ENCODE data around the gene TNIP1.

Gene TNIP1

GRCh38 chr5:151077967-151078366, 2.9 kb downstream of the TNIP1 start:
- peaks cover 74% of the 10 kb centered on the region for H4K20me1 ChIP-seq
- no peak overlapping the region for H3K27ac ChIP-seq
- peaks cover 4% of the 10 kb centered on the region; the same call in 1 of the 2 replicates for H3K9me3 ChIP-seq
- peak overlapping the region; percentile 87; the same call in 1 of the 2 replicates for H3K4me2 ChIP-seq
- H3K4me1 ChIP-seq, result peaks cover 59% of the 10 kb centered on the region
- TF ChIP-seq Cebpa-rat (IDR thresholded peaks at IDR 0.05), result no peak
- no peaks in the 10 kb centered on the region for H3K27me3 ChIP-seq
- no peak overlapping the region for H3K9ac ChIP-seq
- H3K4me3 ChIP-seq, result no peak overlapping the region
- H3K36me3 ChIP-seq, result peaks cover 58% of the 10 kb centered on the region

GRCh38 chr5:151077419-151077818, 3.4 kb downstream of the TNIP1 start:
- Histone ChIP-seq H3K27ac (no peak overlapping the region), H3K4me1 (peaks cover 54% of the 10 kb centered on the region), H3K9ac (no peak overlapping the region), H3K27me3 (no peaks in the 10 kb centered on the region), H3K36me3 (peaks cover 61% of the 10 kb centered on the region), H3K4me3 (no peak overlapping the region), H4K20me1 (peaks cover 80% of the 10 kb centered on the region), H3K4me2 (no peak overlapping the region; the same call in 1 of the 2 replicates), H3K9me3 (peaks cover 4% of the 10 kb centered on the region; the same call in 1 of the 2 replicates)
- TF ChIP-seq Cebpa-rat (IDR thresholded peaks at IDR 0.05), result no peak

- Histone ChIP-seq H3K27me3 (no peaks in the 10 kb centered on the region), H3K36me3 (peaks cover 68% of the 10 kb centered on the region), H3K27ac (peak overlapping the region; percentile 31; the same call in 1 of the 2 replicates), H4K20me1 (peaks cover 88% of the 10 kb centered on the region), H3K4me3 (no peak overlapping the region), H3K9me3 (peaks cover 4% of the 10 kb centered on the region; the same call in 1 of the 2 replicates), H3K9ac (0 out of 2 replicates have a peak overlapping the region, but pooled peaks have one; percentile 4), H3K4me2 (peak overlapping the region; percentile 36), H3K4me1 (peaks cover 51% of the 10 kb centered on the region)
- no peak for TF ChIP-seq Cebpa-rat (IDR thresholded peaks at IDR 0.05)
These were observed 4.2 kb downstream of the TNIP1 start for GRCh38 chr5:151076616-151077015.

- Histone ChIP-seq H3K9ac (no peak overlapping the region), H3K4me1 (peaks cover 50% of the 10 kb centered on the region), H3K4me2 (peak overlapping the region; percentile 36), H3K4me3 (no peak overlapping the region), H3K9me3 (peaks cover 4% of the 10 kb centered on the region; the same call in 1 of the 2 replicates), H4K20me1 (peaks cover 96% of the 10 kb centered on the region), H3K27me3 (no peaks in the 10 kb centered on the region), H3K36me3 (peaks cover 75% of the 10 kb centered on the region), H3K27ac (peak overlapping the region; percentile 31; the same call in 1 of the 2 replicates)
- TF ChIP-seq Cebpa-rat (IDR thresholded peaks at IDR 0.05), result no peak
These were observed 5.0 kb downstream of the TNIP1 start for GRCh38 chr5:151075698-151076331.

GRCh38 chr5:151074557-151074956, 6.3 kb downstream of the TNIP1 start:
- Histone ChIP-seq H3K36me3 (peaks cover 75% of the 10 kb centered on the region), H3K4me2 (no peak overlapping the region), H3K4me3 (no peak overlapping the region), H3K27me3 (no peaks in the 10 kb centered on the region), H4K20me1 (peaks cover 100% of the 10 kb centered on the region), H3K4me1 (peaks cover 56% of the 10 kb centered on the region), H3K27ac (no peak overlapping the region), H3K9me3 (peaks cover 4% of the 10 kb centered on the region; the same call in 1 of the 2 replicates), H3K9ac (no peak overlapping the region)
- no peak for TF ChIP-seq Cebpa-rat (IDR thresholded peaks at IDR 0.05)

DNA sequence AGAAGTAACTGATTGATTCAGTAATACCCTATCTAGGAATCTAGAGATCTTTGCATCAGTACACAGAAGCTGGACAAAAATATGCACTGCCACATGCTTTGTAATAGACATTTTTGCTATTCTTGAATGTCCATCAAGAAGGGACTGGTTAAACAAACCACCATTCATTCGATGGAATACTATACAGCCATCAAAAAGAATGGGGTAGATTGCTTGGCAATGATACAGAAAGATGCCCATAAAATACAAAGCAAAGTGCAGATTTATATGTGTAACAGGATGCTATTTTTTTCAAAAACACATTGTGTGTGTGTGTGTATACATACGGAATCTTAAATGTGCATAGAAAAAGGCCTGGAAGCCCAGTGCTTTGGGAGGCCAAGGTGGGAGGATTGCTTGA, 7.6 kb downstream of the TNIP1 start:
- H3K4me1 ChIP-seq, result peaks cover 56% of the 10 kb centered on the region
- H3K4me2 ChIP-seq, result no peak overlapping the region
- no peak for TF ChIP-seq Cebpa-rat (IDR thresholded peaks at IDR 0.05)
- H4K20me1 ChIP-seq, result peaks cover 100% of the 10 kb centered on the region
- peaks cover 4% of the 10 kb centered on the region; the same call in 1 of the 2 replicates for H3K9me3 ChIP-seq
- H3K36me3 ChIP-seq, result peaks cover 65% of the 10 kb centered on the region
- H3K27ac ChIP-seq, result no peak overlapping the region
- no peak overlapping the region for H3K4me3 ChIP-seq
- no peaks in the 10 kb centered on the region for H3K27me3 ChIP-seq
- H3K9ac ChIP-seq, result no peak overlapping the region

DNA sequence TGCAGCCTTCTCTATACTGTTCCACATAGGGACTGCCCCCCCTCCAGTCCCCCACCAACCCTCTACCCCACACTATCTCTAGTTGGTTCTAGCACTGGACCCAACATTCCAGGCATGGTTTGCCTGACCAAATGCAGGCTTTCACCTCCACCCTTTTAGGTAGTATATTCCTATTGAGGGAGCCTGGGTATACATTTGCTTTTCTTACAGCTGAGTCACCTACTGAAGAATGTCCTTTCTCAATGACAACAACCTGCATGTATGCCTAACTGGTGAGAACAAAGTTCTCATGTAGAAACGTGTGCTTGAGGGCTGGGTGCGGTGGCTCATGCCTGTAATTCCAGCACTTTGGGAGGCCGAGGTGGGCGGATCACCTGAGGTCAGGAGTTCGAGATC, 8.2 kb downstream of the TNIP1 start:
- Histone ChIP-seq H4K20me1 (peaks cover 100% of the 10 kb centered on the region), H3K27me3 (no peaks in the 10 kb centered on the region), H3K36me3 (peaks cover 62% of the 10 kb centered on the region), H3K4me3 (no peak overlapping the region), H3K9me3 (peaks cover 4% of the 10 kb centered on the region; the same call in 1 of the 2 replicates), H3K9ac (no peak overlapping the region), H3K4me1 (peaks cover 57% of the 10 kb centered on the region), H3K4me2 (no peak overlapping the region), H3K27ac (no peak overlapping the region)
- no peak for TF ChIP-seq Cebpa-rat (IDR thresholded peaks at IDR 0.05)

DNA sequence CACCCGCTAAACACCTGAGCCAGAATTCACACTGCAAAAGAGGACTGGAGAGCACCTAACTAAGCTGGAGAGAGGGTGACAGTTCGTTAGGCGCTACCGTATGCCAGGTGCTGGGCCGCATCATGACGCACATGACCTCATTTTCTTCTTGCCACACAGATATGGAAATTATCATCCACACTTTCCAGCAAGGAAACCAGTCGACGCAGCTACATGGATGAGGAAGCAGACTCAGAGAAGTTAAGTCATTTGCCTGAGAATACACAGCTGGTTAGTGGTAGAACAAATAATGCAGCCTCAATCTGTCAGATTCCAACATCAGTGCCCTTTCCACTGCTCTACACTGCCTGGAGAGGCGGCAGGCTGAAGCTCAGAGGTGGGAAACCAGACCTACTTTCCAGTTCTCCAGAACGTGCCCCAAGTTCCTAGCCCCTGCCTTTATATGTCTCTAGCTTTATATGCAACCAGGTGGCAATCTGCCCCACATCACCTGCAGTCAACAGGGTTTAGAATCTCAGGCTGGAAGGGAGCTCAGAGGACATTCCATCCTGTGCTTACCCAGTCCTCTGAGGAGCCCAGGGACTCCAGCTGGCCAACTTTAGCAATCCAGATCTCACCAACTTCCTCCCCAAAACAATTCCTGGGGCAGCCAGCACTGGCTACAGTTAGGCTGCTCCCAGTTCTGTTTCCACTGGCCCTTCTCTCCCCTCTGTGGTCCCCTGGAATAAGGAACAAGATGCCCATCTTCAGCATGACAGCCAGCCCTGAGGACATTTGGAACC, 8.8 kb downstream of the TNIP1 start:
- no peak overlapping the region for H3K4me2 ChIP-seq
- no peak for TF ChIP-seq Cebpa-rat (IDR thresholded peaks at IDR 0.05)
- peaks cover 57% of the 10 kb centered on the region for H3K4me1 ChIP-seq
- peaks cover 62% of the 10 kb centered on the region for H3K36me3 ChIP-seq
- no peak overlapping the region for H3K27ac ChIP-seq
- peaks cover 100% of the 10 kb centered on the region for H4K20me1 ChIP-seq
- no peak overlapping the region for H3K4me3 ChIP-seq
- H3K9ac ChIP-seq, result no peak overlapping the region
- H3K9me3 ChIP-seq, result peaks cover 4% of the 10 kb centered on the region; the same call in 1 of the 2 replicates
- no peaks in the 10 kb centered on the region for H3K27me3 ChIP-seq

- no peaks in the 10 kb centered on the region for H3K27me3 ChIP-seq
- peaks cover 4% of the 10 kb centered on the region; the same call in 1 of the 2 replicates for H3K9me3 ChIP-seq
- H3K9ac ChIP-seq, result no peak overlapping the region
- H3K4me3 ChIP-seq, result no peak overlapping the region
- no peak overlapping the region for H3K4me2 ChIP-seq
- no peak overlapping the region for H3K27ac ChIP-seq
- H3K36me3 ChIP-seq, result peaks cover 62% of the 10 kb centered on the region
- peaks cover 100% of the 10 kb centered on the region for H4K20me1 ChIP-seq
- TF ChIP-seq Cebpa-rat (IDR thresholded peaks at IDR 0.05), result no peak
- peaks cover 57% of the 10 kb centered on the region for H3K4me1 ChIP-seq
These were observed 9.8 kb downstream of the TNIP1 start for GRCh38 chr5:151071021-151071420.

GRCh38 chr5:151070449-151070848, 10.4 kb downstream of the TNIP1 start:
- H3K4me1 ChIP-seq, result peaks cover 56% of the 10 kb centered on the region
- no peak overlapping the region for H3K4me3 ChIP-seq
- no peaks in the 10 kb centered on the region for H3K27me3 ChIP-seq
- 0 out of 2 replicates have a peak overlapping the region, but pooled peaks have one; percentile 69 for H3K4me2 ChIP-seq
- no peak overlapping the region for H3K27ac ChIP-seq
- peaks cover 59% of the 10 kb centered on the region for H3K36me3 ChIP-seq
- H3K9ac ChIP-seq, result no peak overlapping the region
- no peak for TF ChIP-seq Cebpa-rat (IDR thresholded peaks at IDR 0.05)
- peaks cover 100% of the 10 kb centered on the region for H4K20me1 ChIP-seq
- H3K9me3 ChIP-seq, result peaks cover 4% of the 10 kb centered on the region; the same call in 1 of the 2 replicates
